Kidney (tissue), 14 donors: ENCODE results near the gene GNA15. TPM values are rescaled to one million over a fixed set of nuclear protein-coding genes. Genes with fewer than 3 reads are reported as not detected.

Experiments used
- DNase-seq, 5 donors: peaks; one replicate each; pipeline ENCODE4 v3.0.0-alpha.2; 2013 to 2020
- FAIRE-seq: peaks from 2 replicates; lab custom pipeline; 2012; peaks lifted over from hg19 to GRCh38; lab: Jason Lieb, UNC
- H3K27ac ChIP-seq, 2 donors: one replicate each; pipeline ENCODE4 v1.7.0; 2013; ENCODE audit warnings: low read depth in 2 of 2, low read length in 2 of 2, inconsistent platforms in 1 of 2
- H3K27me3 ChIP-seq: one replicate; pipeline ENCODE4 v1.7.1; 2013; ENCODE audit warnings: low read length, inconsistent platforms; ENCODE audit not compliant: control insufficient read depth, insufficient read depth
- H3K36me3 ChIP-seq, 3 donors: one replicate each; pipeline versions ENCODE4 v1.7.0 to v1.7.1; 2013; ENCODE audit warnings: low read length in 3 of 3, control low read depth in 1 of 3, inconsistent platforms in 1 of 3; ENCODE audit not compliant: insufficient read depth in 3 of 3, control insufficient read depth in 2 of 3
- H3K4me1 ChIP-seq, 3 donors: one replicate each; pipeline versions ENCODE4 v1.7.0 to v1.7.1; 2013; ENCODE audit warnings: low read length in 3 of 3, inconsistent platforms in 1 of 3, low read depth in 1 of 3; ENCODE audit not compliant: control insufficient read depth in 2 of 3, insufficient read depth in 2 of 3
- H3K4me3 ChIP-seq, 3 donors: one replicate each; pipeline versions ENCODE4 v1.7.0 to v1.8.1; 2013; ENCODE audit warnings: low read length in 3 of 3, control low read depth in 1 of 3, inconsistent platforms in 1 of 3
- H3K9ac ChIP-seq, 3 donors: one replicate each; pipeline versions ENCODE4 v1.7.0 to v1.7.1; 2013; ENCODE audit warnings: low read length in 3 of 3, control low read depth in 1 of 3, inconsistent platforms in 1 of 3
- H3K9me3 ChIP-seq, 3 donors: one replicate each; pipeline versions ENCODE4 v1.7.0 to v1.7.1; 2013; ENCODE audit warnings: low read length in 3 of 3, control low read depth in 1 of 3, inconsistent platforms in 1 of 3; ENCODE audit not compliant: control insufficient read depth in 2 of 3, insufficient read depth in 1 of 3
- CTCF ChIP-seq: IDR thresholded peaks from 3 replicates; pipeline ENCODE4 v1.5.1; 2012; ENCODE audit warnings: mild to moderate bottlenecking, moderate library complexity, borderline replicate concordance; ENCODE audit not compliant: insufficient read depth; ENCODE audit errors: extremely low read depth
- intact Hi-C: fragments of 100-400 bp; cut with DNase I; formaldehyde crosslinking; loops from one replicate; pipeline ENCODE4 v1.11.1; 2022
- polyA plus RNA-seq: library from polyadenylated mRNA; stranded (reverse); fragments of 350-450 nt; fragmentation: Illumina TruSeq; extraction: RNeasy Lipid Tissue Mini Kit (QIAGEN cat#74804); gene quantifications from one replicate; pipeline ENCODE4 v1.2.3, GENCODE V29; 2014; ENCODE audit warnings: low read depth, low replicate concordance; ENCODE audit not compliant: insufficient read depth
- total RNA-seq: library from RNA; stranded (reverse); fragmentation: NEBNext Ultra II Directional; extraction: Animal tissue kit (Norgen Biotek cat#: 25700); gene quantifications from one replicate; pipeline ENCODE4 v1.2.1, GENCODE V29; 2021
- donor health status: control.
- donor health status: control.
- donor health status: control.
- donor health status: control.
- donor health status: control.
- donor health status: DM: yes; HTN: yes; CAD: no.
- donor health status: Normal renal cell carcinoma (clear cell type).

The GNA15 gene
- total and polyA plus RNA-seq, 2 donors from 2014 or later, result 1.7 to 8.7 TPM

DNA sequence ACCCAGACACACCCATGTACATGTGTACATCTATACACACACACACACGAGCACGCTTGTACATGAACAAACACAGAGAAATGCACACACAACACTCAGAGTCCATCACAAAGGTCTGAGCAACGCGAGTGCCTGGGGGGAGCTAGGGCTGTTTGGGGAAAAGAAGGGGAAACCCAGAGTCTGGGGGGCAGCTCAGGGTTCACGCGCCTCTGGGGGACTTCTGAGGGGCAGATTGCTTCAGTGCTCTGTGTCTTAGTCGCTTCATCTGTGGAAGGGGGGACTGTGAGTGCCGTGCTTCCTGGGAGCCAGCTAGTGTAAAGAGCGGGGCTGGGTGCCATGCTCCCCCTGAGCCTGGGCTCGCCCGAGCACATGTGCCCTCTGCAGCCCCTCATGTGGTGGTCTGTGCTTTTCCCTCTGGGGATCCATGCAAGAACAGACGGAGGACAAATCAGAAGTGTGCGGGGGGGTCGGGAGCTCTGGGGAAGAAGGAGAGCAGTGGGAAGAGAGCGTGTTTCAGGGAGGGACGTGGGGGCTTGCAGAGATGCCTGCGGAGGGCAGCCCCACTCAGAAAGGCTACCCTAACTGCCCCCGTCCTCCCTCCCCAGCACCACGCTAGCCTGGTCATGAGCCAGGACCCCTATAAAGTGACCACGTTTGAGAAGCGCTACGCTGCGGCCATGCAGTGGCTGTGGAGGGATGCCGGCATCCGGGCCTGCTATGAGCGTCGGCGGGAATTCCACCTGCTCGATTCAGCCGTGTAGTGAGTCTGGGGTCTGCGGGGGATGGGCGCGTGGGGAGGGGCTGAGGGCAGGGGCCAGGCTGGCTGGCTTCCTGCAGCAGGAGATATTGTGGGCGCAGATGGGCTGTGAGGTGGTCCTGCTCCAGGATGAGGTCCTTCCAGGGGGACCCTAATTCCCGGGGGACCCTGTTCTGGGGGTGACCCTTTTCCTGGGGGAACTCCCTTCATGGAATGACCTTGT lies 14.0 kb downstream of the GNA15 start:
- intact Hi-C loops, result no loop called here
- Histone ChIP-seq H3K4me1 (no peaks in the 10 kb centered on the region), H3K9me3 (no peaks in the 10 kb centered on the region), H3K27ac (no peak overlapping the region), H3K4me3 (no peak overlapping the region), H3K9ac (no peak overlapping the region), H3K27me3 (no peaks in the 10 kb centered on the region), H3K36me3 (no peaks in the 10 kb centered on the region)
- FAIRE-seq, result no peak
- DNase-seq, result no peak
- no peak for TF ChIP-seq CTCF

- Histone ChIP-seq H3K4me3 (no peak overlapping the region), H3K27ac (no peak overlapping the region), H3K9ac (no peak overlapping the region), H3K4me1 (peaks cover 0 to 6% (median 0%) of the 10 kb centered on the region in 3 donors), H3K36me3 (no peaks in the 10 kb centered on the region), H3K27me3 (no peaks in the 10 kb centered on the region), H3K9me3 (no peaks in the 10 kb centered on the region)
- intact Hi-C loops, result no loop called here
- TF ChIP-seq CTCF, result no peak
- FAIRE-seq (no peak), DNase-seq (no peak)
These were observed 15.0 kb downstream of the GNA15 start for GRCh38 chr19:3150739-3151329.

DNA sequence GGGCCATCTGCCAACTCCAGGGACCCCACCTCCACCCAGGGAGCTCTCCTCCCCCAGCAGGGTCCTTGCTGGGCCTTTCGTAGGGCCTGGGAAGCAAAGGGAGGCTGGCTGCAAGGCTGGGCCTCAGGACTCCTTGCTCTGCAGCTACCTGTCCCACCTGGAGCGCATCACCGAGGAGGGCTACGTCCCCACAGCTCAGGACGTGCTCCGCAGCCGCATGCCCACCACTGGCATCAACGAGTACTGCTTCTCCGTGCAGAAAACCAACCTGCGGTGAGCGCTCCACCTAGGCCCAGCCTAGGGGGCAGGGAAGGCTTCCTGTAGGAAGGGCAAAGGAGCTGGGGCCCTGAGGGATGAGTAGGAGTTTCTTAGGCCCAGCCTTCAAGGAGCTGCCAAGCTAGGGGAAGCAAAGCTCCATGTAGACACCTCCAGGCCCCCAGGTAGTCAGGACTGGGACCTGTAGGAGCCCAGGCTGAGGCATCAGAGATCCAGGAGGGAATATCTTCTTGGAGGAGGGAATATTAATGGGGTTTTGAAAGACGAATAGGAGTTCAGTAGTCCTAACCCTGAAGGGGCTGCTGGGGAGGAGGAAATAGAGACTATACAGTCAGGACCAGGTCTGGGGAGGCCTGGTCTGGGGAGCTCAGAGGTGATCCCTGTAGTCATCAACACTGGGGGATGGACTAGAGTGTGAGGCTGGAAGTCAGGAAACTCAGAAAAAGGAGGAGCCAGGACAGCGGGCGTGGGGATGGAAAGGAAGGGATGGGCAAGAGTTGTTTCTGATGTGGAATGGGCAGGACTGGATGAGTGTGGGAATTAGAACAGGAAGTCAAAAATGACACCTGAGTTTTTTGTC lies 16.0 kb downstream of the GNA15 start:
- H3K27ac ChIP-seq, result no peak overlapping the region
- no peak for FAIRE-seq
- no peak for TF ChIP-seq CTCF

More for the DNA sequence above, 16.0 kb downstream of the GNA15 start:
- Histone ChIP-seq H3K4me3 (no peak overlapping the region), H3K36me3 (no peaks in the 10 kb centered on the region), H3K4me1 (peaks cover 0 to 10% (median 0%) of the 10 kb centered on the region in 3 donors), H3K27me3 (no peaks in the 10 kb centered on the region), H3K9me3 (no peaks in the 10 kb centered on the region), H3K9ac (no peak overlapping the region)
- intact Hi-C loops, result no loop called here
- no peak for DNase-seq
